IPS-11a (cell line): ENCODE results near the gene PIP5K1C.
"Not testable (repeated sequence)": the region's sequence is repeated elsewhere in the genome, so short reads cannot be mapped to it uniquely, and the experiment has no call there.

Experiments
- H3K4me3 ChIP-seq: one replicate; pipeline ENCODE4 v1.5.1; 2013; ENCODE audit warnings: low read depth, low read length, control low read depth

PIP5K1C gene

DNA sequence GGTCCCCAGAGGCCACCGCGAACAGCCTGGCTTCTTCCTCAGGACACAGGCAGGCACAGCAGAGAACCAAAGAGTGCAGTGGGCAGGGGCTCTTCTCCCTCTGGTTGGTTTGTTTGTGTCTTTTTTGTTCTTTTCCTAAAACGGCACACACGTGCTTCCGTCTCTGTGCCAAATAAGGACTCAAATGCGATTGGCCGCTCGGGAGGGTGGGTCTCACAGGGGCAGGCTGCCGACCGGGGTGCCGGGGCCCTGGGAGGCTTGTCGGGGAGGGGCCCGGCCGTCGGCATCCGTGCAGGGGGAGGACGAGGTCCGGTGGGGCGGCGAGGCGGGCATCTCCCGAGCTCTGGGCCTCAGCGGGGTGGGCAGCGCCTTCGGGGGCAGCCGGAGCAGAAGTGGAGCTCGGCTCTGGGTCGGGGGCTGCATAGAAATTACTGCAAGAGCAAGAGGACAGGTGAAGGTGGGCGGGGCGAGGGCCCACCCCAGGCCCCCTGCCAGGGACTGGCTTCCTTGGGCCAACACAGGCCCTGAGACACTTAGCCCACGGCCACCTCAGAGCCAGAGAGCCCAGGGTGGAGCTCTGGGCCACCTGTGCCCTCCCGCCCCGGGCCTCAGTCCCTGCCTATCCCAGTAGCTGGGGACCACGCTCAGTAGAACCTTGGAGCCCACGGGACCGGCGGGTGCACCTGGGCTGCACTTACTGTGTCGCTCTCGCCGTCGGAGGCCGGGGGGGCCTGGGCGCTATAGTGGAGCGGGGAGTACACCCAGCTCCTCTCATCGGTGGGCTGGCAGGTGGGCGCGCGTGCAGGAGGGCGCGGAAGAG, 67.3 kb downstream of the PIP5K1C start:
- no peak overlapping the region for H3K4me3 ChIP-seq

DNA sequence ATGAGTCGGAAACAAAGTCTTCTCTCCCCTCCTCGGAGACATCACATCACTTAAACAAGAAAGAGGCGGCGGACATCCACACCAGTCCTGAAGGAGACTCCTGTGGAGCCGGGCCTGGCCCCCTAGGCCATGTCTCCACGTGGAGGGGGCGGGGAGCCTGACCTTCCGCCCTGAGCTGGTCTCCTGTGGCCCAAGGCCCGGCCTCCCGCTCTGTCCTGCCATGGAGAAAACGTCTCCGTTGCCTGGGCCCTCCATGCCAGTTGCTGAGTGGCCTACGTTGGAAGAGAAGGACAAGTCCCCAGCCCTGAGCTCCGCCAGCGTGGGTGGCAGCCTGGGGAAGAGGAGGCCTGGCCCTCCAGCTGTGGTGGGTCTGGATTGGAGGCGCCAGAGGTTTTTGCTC, 68.2 kb downstream of the PIP5K1C start:
- H3K4me3 ChIP-seq = no peak overlapping the region

DNA sequence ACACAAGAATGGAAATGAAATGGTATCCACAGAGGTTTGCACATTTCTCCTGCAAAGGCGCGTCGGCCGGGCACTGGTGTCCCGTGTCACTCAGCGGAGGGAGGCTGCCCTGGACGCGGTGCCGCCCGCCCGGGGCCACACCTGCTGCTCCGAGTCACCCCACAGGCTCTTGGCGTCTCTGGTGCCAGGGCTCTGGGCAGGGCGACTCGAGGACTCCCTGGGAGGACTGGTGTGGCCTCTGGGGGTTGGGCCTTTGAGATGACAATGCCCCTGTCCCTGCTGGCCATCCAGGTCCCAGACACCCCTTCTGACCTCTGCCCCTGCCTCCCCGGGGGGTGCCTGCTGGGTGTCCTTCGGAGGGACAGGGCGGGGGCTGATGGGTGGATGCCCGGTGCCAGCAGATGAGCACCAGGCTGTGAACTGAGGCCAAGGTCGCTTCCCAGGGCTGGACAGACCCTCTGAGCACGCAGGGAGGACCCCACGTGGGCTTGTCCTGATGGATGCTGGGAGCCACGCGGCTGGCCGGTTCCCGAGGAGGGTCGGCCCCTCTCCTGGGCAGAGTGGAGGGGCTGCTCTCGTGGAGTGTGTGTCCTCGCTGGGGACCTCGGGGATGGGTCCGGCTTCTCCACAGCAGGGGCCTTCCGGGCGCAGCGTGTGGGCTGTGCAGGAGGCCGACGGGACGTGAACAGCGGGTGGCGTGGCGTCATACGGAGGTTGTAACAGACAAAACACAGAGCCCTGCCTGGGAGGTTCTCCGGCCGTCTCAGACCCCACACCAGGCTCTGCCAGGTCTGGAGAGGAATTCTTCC, 69.0 kb downstream of the PIP5K1C start:
- H3K4me3 ChIP-seq = no peak overlapping the region

DNA sequence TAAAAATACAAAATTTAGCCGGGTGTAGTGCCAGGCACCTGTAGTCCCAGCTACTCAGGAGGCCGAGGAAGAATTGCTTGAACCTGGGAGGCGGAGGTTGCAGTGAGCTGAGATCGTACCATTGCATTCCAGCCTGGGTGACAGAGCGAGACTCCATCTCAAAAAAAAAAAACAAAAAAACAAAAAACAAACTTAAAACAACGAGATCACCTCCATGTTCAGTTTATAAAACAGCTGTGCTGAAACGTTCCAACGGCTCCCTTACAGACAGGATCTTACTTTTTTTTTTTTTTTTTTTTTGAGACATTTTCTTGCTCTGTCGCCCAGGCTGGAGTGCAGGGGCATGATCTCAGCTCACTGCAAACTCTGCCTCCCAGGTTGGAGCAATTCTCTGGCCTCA, 71.5 kb downstream of the PIP5K1C start:
- not testable (repeated sequence) for H3K4me3 ChIP-seq

DNA sequence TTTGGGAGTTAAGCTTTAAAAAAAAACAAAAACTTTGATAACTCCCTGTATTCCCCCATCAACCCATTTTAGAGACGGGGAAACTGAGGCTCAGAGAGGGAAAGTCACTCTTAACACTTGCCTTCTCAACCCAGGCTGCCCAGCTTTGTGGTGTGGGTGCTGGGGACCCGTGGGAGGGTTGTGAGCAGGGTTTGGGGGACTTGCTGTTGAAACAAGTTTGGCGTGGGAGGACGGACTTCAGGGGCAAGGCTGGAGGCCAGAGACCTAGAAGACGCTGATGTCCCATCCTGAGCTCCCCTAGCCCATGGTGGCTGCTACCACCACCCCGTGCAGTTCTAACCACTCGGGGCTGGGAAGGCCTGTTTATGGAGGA, 72.9 kb downstream of the PIP5K1C start:
- H3K4me3 ChIP-seq = no peak overlapping the region

DNA sequence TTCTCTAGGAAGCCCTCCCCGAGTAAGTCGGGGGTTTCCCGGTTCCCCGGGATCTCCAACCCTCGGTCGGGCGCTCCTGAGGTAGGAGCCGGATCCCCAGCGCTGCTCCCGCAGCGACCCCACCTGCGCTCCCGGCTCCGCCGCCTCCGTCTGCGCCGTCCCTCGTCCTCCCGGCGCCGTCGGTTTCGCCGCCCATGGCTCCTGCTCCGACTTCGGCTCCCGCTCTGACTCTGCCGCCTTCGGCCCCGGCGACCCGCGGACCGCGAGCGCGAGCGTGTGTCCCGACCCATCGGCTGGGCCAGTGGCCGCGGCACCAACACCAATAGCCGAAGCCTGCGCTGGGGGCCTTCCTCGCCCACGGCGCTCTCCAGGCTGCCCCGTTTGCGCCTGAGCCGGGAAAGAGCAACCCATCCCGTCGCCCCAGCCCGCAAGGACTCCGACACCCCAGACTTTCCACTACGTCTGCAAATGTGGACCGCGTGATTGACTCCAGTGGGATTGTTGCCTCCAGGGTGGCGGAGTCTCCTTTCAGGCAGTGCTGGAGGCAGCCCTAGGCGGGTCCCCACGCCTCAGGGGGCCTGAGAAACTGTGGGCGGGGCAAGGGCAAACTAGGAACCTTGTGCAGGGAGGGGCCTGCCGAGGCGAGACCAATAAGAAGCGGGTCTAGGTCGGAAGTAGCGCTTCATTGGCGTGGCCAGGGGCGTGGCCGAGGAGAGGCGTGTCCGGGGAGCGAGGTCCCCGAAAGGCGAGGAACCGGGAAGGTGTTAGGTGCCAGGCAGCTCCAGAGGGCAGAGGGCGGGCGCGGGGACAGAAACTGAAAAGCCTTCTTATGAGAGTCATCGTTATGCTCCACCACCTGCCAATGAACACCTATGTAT, 73.6 kb downstream of the PIP5K1C start, which contains the start of gene CACTIN:
TSS of gene CACTIN (minus strand) at position 318 of the 878 bp plus-strand sequence. CDS start at position 290, 28 bp downstream.
- H3K4me3 ChIP-seq = peak within 1 kb of the TSS; percentile 91

DNA sequence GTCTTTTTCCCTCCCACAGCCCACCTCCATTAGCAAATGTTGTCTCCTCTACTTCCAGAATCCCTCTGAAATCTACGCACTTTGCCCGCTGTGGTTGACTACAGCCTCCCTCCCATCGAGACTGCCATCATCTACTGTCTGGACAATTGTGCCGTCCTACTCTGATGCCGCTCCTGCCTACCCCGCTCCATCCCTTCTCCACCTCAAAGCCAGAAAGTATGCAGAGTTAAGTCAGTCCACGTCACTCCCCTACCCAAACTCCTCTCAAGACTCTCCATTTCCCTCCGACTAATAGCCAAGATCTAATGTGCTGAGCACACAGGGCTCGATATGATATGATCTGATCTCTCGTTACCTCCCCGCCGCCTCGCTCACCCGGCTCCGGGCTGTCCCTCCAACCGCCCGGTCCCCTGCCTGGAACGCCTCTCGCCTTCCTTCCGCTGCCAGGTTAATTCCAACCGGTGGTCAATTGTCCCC, 74.2 kb downstream of the PIP5K1C start:
- peak overlapping the region; percentile 91 for H3K4me3 ChIP-seq

DNA sequence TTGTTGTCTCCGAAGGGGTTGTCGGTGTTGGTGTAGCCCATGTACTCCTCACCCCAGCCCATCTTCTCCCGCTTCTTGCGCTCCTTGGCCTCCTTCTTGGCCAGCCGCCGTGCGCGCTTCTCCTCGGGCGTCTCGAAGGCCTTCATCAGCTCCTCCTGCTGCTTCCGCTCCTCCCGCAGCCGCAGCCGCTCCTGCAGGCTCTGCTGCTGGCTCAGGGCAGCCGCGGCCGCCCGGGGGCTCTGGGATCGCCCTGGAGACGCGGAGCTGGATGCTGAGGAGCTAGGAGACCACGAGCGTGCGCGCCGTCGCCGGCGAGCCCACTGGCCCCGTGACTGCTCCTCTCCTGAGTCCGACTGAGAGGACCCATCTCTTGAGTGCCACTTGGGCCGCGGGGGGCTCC, 76.6 kb downstream of the PIP5K1C start:
- no peak overlapping the region for H3K4me3 ChIP-seq

DNA sequence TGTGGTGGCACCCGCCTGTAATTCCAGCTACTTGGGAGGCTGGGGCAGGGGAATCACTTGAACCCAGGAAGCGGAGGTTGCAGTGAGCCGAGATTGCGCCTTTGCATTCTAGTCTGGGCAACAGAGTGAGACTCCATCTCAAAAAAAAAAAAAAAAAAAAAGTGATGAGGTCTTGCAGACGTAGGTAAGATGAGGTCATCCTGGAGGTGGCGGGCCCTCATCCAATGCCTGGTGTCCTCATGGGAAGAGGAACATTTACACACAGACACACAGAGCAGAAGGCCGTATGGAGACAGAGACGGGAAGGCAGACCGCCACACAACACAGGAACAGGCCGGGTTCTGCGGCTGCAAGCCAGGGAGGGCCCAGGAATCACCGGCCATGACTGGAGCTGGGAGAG, 78.0 kb downstream of the PIP5K1C start:
- H3K4me3 ChIP-seq = no peak overlapping the region

DNA sequence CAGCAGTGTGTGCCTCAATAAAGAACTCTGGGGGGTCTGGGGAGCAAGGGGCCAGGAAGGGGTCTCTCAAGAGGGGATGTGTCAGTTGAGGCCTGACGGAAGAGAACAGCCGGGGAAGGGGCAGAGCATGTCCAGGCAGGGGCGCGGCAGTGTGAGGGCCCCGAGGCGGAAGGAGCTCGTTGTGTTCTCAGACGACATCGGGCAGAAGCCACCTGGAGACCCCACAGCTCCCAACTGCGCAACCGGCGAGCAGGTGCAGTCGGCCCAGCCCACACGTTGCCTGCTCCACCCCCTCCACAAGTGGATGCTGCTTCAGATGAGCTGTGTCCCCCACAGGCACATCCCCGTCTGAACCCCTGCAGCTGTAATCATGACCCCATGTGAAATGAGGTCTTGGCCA, 78.6 kb downstream of the PIP5K1C start:
- no peak overlapping the region for H3K4me3 ChIP-seq

DNA sequence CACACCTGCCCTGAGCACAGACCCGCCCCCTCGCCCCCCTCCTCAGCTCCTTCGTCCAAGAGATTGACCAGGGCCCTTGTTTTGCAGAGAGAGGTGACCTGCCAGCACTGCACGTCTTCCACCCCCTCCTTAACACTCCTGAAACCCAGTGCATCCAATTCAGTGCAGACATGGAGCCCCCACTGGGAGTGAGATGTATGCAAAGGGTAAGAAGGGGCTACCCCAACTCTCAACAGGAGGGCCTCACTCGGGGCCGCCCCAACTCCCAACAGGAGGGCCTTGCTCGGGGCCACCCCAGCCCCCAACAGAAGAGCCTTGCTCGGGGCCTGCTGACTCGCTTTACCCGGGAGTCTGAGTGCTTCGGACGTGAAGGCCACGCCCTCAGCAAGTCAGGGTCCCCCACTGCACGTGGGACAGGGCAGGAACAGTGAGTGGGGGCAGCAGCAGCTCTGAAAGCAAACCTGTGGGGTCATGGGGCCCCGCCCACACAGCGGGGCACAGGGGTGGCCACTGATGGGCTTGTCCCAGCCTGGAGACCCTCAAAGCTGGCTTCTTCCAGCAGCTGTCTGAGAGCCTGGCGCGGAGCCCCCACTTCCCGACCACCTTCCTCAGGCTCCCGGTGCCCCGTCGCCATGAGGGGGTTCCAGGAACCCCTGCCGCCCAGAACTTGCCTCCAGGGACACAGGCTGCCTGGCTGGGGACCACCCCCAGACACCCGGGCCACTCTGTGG, 79.3 kb downstream of the PIP5K1C start:
- H3K4me3 ChIP-seq = no peak overlapping the region

DNA sequence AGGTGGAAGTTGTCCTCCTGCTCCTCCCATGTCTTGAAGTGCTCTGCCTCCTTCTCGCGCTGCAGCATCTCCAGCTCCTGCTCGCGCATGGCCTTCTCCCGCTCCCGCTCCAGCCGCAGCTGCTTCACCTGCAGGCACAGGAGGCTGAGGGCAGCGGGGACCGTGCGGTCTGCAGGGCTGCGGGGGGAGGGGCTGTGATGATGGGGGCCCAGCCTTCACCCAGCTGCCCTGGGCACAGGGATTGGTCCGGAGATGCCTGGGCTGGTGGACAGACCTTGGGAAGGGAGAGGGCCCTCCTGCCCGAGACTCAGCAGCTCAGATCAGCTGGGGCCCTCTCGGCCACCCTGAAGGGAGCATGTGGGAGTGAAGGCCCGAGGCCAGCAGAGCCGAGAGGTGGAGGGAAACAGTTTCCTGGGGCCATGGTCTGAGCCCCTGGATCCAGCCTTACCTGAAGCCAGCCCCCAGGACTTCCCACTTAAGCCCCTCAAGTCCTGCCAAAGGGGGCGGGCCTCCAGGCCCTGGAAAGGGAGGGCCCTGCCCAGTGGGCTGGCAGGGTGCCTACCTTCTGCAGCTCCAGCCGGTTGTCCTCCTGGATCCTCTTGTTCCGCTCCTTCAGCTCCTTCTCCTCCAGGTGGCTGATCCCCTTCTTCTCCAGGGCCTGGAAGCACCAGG, 80.0 kb downstream of the PIP5K1C start:
- no peak overlapping the region for H3K4me3 ChIP-seq

DNA sequence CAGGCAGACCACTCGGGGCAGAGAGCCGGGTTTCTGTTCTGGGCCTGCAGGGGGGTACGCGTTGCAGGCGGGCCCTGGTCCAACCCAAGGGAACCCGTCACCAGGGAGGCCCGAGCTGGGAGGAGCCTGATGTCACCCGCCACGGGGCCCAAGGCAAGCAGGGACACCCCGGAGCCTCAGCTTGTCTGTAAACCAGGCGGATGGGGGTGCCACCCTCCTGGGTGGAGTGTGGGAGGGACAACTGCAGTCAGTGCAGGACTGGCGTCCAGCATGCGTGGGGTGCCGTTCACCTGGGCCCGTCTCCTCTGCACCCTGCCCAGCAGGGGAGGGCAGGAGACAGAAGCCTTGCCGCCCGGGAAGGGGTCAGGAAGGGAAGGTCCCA, 80.6 kb downstream of the PIP5K1C start:
- no peak overlapping the region for H3K4me3 ChIP-seq

DNA sequence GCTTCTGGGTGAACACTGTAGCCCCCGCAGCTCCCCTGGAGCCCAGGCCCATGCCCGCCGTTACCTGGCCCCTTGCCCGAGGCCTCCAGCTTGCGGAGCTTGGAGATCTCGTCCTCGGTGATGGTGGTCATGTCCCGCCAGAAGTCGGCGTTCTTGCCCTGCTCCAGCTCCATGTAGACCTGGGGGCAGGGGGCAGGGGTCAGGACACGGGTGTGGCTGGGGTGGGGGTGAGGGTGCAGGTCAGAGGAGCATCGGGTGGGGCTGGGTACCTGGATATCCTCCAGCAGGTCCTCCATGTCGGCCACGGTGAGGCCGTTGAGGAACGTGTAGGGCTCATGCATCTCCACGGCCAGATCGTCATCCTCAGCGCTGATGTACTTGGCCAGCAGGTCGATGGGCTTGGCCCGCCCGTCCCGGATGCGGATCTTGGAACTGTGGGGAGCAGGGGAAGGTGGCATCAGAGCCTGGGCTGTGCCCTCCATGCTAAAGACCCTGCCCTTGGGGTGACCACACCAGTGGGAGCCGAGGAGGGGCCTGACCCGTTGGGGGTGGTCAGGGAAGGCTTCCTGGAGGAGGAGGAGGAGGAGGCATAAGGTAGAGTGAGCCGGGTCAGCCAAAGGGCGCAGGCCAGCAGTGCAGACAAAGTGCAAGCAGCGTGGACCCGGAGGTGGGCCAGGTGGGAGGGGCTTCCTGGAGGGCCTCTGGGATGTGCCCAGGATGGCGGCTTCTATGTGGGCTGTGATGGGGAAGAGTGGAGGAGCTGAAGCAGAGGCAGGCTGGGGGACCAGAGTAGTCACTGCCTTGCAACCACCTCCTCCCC, 81.2 kb downstream of the PIP5K1C start:
- no peak overlapping the region for H3K4me3 ChIP-seq

DNA sequence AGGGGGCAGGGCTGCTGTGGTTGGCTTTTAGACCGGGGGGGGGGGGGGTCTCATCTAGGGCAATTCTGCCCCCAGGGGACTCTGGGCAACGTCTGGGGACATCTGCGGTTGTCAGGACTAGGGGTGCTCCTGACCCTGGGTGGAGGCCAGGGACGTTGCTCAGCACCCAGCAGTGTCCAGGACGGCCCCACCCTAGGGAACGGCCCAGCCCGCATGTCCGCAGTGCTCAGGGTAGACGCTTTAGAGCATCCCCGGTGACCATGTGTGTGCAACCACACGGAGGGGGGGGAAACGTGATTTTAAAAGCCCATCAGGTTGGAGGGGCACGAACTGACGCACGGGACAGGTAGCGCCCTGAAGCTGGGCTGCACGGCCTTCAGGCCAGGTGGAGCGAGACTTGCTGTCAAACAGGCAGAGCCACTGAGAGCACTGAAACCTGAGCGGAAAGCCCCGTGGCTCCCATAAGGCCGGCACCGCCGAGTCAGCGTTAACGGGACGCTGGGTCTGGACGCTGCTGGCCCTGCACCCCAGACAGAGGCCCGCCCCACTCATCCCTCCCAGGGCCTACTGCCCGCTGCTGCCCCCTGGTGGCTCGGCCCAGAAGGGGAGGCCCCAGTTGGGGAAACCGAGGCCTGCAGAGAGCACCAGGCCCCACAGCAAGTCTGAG, 82.0 kb downstream of the PIP5K1C start:
- H3K4me3 ChIP-seq = no peak overlapping the region

DNA sequence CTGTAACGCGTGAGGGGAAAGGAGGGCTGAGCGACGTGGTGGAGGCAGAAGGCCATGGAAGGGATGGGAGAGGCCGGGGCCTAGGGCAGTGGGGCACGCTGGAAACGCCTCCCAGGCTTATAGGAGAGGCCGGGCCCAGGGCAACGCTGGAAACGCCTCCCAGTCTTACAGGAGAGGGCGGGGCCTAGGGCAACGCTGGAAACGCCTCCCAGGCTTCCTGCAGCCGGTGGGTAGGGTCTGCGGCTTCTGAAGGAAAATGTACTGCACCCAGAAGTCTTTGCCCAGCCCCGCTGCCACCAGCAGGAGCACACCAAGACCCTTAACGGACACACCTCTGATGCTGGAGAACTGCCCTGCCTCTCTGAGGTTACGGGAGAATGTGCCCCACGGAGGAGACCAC, 82.8 kb downstream of the PIP5K1C start:
- H3K4me3 ChIP-seq = no peak overlapping the region

DNA sequence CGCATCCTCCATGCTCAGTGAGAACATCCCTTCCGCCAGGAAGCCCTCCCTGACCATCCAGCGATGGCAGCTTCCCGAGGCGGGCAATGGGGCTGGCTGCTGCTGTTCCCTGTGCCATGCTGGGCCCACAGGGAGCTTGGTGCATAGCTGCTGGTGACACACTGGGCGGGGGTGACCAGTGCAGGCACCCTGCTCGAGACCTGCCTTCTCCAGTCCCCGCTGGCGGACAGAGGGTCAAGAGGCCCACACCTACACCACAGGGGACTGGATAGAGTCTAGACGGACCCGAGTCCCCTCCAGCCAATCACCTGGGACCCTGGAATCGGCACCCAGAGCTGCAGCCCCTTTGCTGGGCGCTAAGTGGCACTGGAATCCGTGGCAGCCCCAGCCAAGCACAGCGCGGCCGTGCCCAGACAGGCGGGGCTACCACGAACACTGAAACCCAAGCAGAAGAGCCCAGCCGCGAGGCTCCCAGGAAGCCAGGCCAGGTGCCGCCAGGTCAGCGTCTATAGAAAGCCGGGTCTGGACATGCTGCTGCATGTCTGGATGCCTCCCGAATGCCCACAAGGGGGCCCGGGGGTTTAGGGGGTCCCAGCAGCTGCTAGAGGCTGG, 84.6 kb downstream of the PIP5K1C start:
- H3K4me3 ChIP-seq = no peak overlapping the region

DNA sequence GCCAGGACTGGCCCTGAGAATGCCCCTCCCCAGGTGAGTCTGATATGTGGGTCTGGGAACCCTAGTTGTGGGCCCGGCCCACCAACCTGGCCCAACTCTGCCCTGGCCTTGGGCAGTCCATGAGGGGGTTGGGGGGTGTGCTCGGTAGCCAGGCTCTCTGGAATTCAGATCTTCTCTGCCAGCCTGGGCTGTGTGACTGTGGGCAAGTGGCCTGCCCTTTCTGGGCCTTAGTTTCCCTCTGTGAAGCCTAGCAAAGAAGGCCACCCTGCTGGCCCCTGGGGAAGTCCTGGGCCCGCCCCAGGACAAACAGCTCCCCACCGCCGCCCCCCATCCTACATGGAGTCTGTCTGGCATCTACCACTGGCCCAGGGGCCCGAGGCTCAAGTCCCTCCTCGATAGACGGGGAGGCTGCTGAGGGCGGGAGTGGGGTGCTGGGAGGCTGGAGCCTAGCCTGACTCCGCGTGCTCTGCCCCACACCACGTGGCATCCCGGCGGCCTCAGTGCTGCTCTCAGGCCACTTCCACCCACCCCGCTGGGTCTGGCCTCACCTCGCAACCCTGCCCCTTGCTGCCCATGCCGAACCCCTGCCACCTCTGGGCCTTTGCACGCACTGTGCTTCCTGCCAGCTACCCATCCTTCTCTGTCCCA, 85.3 kb downstream of the PIP5K1C start:
- no peak overlapping the region for H3K4me3 ChIP-seq
